Stimulated activated CD4-positive, alpha-beta T cell treated with anti-CD3 and anti-CD28 coated beads, Interleukin-15, amount 100 ng/mL, for 24 hours (primary cell): ENCODE measurements around the gene SH3BP1.
A peak's percentile ranks its signal among the peaks of the same experiment; 100 is the strongest.
"Not testable (repeated sequence)": the region's sequence is repeated elsewhere in the genome, so short reads cannot be mapped to it uniquely, and the experiment has no call there.

Experiments
- DNase-seq: peaks from one replicate; pipeline ENCODE4 v3.0.0-alpha.2; 2020

SH3BP1 gene

GRCh38 chr22:37633625-37634416 lies 5.6 kb upstream of the SH3BP1 start:
- DNase-seq = peak; percentile 76

GRCh38 chr22:37634417-37634924 lies 5.0 kb upstream of the SH3BP1 start:
- DNase-seq = no peak

- DNase-seq = no peak
Measured at GRCh38 chr22:37635157-37635556, 4.3 kb upstream of the SH3BP1 start.

GRCh38 chr22:37636186-37636948 lies 3.1 kb upstream of the SH3BP1 start:
- DNase-seq = no peak

GRCh38 chr22:37636949-37637273 lies 2.6 kb upstream of the SH3BP1 start:
- DNase-seq = no peak

- no peak for DNase-seq
Measured at GRCh38 chr22:37638391-37639069, 939 bp upstream of the SH3BP1 start.

GRCh38 chr22:37639771-37640590 lies 512 bp downstream of the SH3BP1 start:
- DNase-seq = peak; percentile 52

GRCh38 chr22:37640591-37641560 lies 1.4 kb downstream of the SH3BP1 start:
- no peak for DNase-seq

GRCh38 chr22:37641561-37641949 lies 2.1 kb downstream of the SH3BP1 start:
- DNase-seq = no peak

- DNase-seq = peak; percentile 92
Measured at GRCh38 chr22:37643225-37643847, 3.9 kb downstream of the SH3BP1 start.

- no peak for DNase-seq
Measured at GRCh38 chr22:37647317-37647716, 7.8 kb downstream of the SH3BP1 start.

GRCh38 chr22:37647928-37648327 lies 8.5 kb downstream of the SH3BP1 start:
- no peak for DNase-seq

- DNase-seq = no peak
Measured at GRCh38 chr22:37650463-37651136, 11.1 kb downstream of the SH3BP1 start.

- no peak for DNase-seq
Measured at GRCh38 chr22:37654563-37655251, 15.2 kb downstream of the SH3BP1 start.

- DNase-seq = no peak
Measured at GRCh38 chr22:37655252-37655563, 15.7 kb downstream of the SH3BP1 start.

- DNase-seq = not testable (repeated sequence)
Measured at GRCh38 chr22:37656583-37656982, 17.1 kb downstream of the SH3BP1 start.

GRCh38 chr22:37657590-37658132 lies 18.2 kb downstream of the SH3BP1 start:
- DNase-seq = no peak

GRCh38 chr22:37658133-37659065 lies 18.9 kb downstream of the SH3BP1 start, which contains the start of gene PDXP:
Gene PDXP, plus strand, starts transcription at chr22:37658723. Its CDS starts 60 bp downstream, at chr22:37658783.
- DNase-seq = peak; percentile 99
